ENCODE measurements around the gene MAPKAPK2.

- TF ChIP-seq CTCF (conservative IDR thresholded peaks at IDR 0.05; ENCODE audit: low read length) (no peak), EZH2phosphoT487 (IDR thresholded peaks at IDR 0.05; ENCODE audit: borderline replicate concordance) (no peak)
Observed at GRCh38 chr1:206651958-206652890, 32.5 kb upstream of the MAPKAPK2 start.

All from Loucy (cell line).